ENCODE measurements around the gene PGAP2.

- TF ChIP-seq CTCF (IDR thresholded peaks at IDR 0.05; ENCODE audit: insufficient read depth, low read length) (no peak), REST (IDR thresholded peaks at IDR 0.05; ENCODE audit: insufficient replicate concordance, low read depth) (no peak), POLR2AphosphoS5 (IDR thresholded peaks at IDR 0.05; ENCODE audit: low read depth) (peak; percentile 9; the same call in 1 of the 2 replicates)
These were observed 18.4 kb downstream of the PGAP2 start for GRCh38 chr11:3826721-3827120.
